ENCODE measurements around the gene SYNE2. TPM values are rescaled to one million over a fixed set of nuclear protein-coding genes. Genes with fewer than 3 reads are reported as not detected.

The SYNE2 gene
- total and polyA plus RNA-seq, 2 of the 8 experiments (the other 6 are each of a cell fraction or from before 2014, with no cell fraction given) = 32.6 to 46.1 TPM

DNA sequence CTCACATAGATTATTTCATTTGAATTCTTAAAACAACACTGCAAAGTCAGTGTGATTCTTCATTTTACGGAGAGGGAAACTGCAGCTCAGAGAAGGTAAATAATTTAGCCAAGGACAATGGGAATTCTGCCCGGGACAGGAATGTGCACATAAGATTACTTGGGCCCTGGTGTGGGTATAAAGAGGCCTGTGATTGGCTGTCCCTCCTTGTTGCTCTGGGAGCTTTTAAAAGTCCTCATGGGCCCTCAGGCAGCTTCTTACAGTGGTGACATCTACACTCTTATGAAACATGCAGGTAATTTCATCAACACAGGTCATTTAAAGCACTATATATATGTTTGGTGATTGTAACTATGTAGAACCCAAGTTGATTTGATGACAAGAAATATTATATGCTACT lies 341.0 kb downstream of the SYNE2 start (continued):
- no peak for TF ChIP-seq POLR2A (IDR thresholded peaks at IDR 0.05; ENCODE audit: control extremely low read depth in 1 of 2, low read depth in 2 of 2, low read length in 2 of 2)
- no peak for TF ChIP-seq RAD21 (IDR thresholded peaks at IDR 0.05 in 1 of 2, conservative IDR thresholded peaks at IDR 0.05 in 1 of 2; ENCODE audit: low read depth in 2 of 2, low read length in 2 of 2)
- TF ChIP-seq, protein P1, sequence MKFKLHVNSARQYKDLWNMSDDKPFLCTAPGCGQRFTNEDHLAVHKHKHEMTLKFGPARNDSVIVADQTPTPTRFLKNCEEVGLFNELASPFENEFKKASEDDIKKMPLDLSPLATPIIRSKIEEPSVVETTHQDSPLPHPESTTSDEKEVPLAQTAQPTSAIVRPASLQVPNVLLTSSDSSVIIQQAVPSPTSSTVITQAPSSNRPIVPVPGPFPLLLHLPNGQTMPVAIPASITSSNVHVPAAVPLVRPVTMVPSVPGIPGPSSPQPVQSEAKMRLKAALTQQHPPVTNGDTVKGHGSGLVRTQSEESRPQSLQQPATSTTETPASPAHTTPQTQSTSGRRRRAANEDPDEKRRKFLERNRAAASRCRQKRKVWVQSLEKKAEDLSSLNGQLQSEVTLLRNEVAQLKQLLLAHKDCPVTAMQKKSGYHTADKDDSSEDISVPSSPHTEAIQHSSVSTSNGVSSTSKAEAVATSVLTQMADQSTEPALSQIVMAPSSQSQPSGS (IDR thresholded peaks at IDR 0.05; ENCODE audit: low read length) = no peak
- TF ChIP-seq KDM4A (IDR thresholded peaks at IDR 0.05; ENCODE audit: low read depth, low read length, severe bottlenecking) = no peak
- no peak for TF ChIP-seq BRCA1 (IDR thresholded peaks at IDR 0.05; ENCODE audit: low read depth, low read length)
- TF ChIP-seq TCF12 (IDR thresholded peaks at IDR 0.05; ENCODE audit: low read depth, low read length) = no peak

Data from H1 (cell line).